Measurements from ENCODE around the gene LPCAT2. TPM values are rescaled to one million over a fixed set of nuclear protein-coding genes. Genes with fewer than 3 reads are reported as not detected.
A peak's percentile ranks its signal among the peaks of the same experiment; 100 is the strongest.

LPCAT2 gene
- total RNA-seq, 1 experiment from 2014 or later, result 10.7 TPM

- CTCF ChIA-PET, result interaction anchor here (0.6 to 1.5 kb wide), 3 partner anchors 13 to 1709 kb away, joined by 3 to 6 read pairs (median 5); no protein-coding TSS in a partner anchor
- BruUV-seq (replicated peaks), result no TSS peak
- H3K27me3 Mint-ChIP-seq (ENCODE audit: insufficient read depth, unreplicated experiment), result peaks cover 12% of the 10 kb centered on the region
Observed at GRCh38 chr16:55477736-55478135, 31.1 kb upstream of the LPCAT2 start.

GRCh38 chr16:55478827-55479429, 29.9 kb upstream of the LPCAT2 start, which contains the start of gene MMP2:
TSS of gene MMP2 (plus strand) at chr16:55479198. CDS start at chr16:55479480, 282 bp downstream.
- no peak for TF ChIP-seq CTCF (IDR thresholded peaks at IDR 0.05; ENCODE audit: unreplicated experiment)
- DNase-seq (ENCODE audit: unreplicated experiment), result no peak
- POLR2A ChIA-PET, result no interaction called here
- CTCF ChIA-PET, result no interaction called here
- intact Hi-C loops (cut with micrococcal nuclease), result no loop called here
- H3K27me3 Mint-ChIP-seq (ENCODE audit: insufficient read depth, unreplicated experiment), result peaks cover 12% of the 10 kb centered on the region
- H3K4me3 Mint-ChIP-seq (ENCODE audit: unreplicated experiment), result peak within 1 kb of the TSS; percentile 73
- no peaks in the 10 kb centered on the region for H3K9me3 Mint-ChIP-seq (ENCODE audit: unreplicated experiment)
- peak within 1 kb of the TSS; percentile 57 for H3K27ac Mint-ChIP-seq (ENCODE audit: low read depth, unreplicated experiment)
- no TSS peak for BruUV-seq (replicated peaks)
- peaks cover 33% of the 10 kb centered on the region for H3K4me1 Mint-ChIP-seq (ENCODE audit: insufficient read depth, unreplicated experiment)
- H3K36me3 Mint-ChIP-seq (ENCODE audit: insufficient read depth, unreplicated experiment), result no peaks in the 10 kb centered on the region

More at GRCh38 chr16:55477736-55478135, 31.1 kb upstream of the LPCAT2 start:
- no peak for TF ChIP-seq CTCF (IDR thresholded peaks at IDR 0.05; ENCODE audit: unreplicated experiment)
- H3K27ac Mint-ChIP-seq (ENCODE audit: low read depth, unreplicated experiment), result no peak overlapping the region
- peaks cover 38% of the 10 kb centered on the region for H3K4me1 Mint-ChIP-seq (ENCODE audit: insufficient read depth, unreplicated experiment)
- POLR2A ChIA-PET, result interaction anchor here (1.0 kb wide), 1 partner anchor 35 kb away, joined by 3 read pairs; no protein-coding TSS in a partner anchor
- no peaks in the 10 kb centered on the region for H3K9me3 Mint-ChIP-seq (ENCODE audit: unreplicated experiment)
- DNase-seq (ENCODE audit: unreplicated experiment), result no peak
- no peak overlapping the region for H3K4me3 Mint-ChIP-seq (ENCODE audit: unreplicated experiment)
- H3K36me3 Mint-ChIP-seq (ENCODE audit: insufficient read depth, unreplicated experiment), result no peaks in the 10 kb centered on the region
- intact Hi-C loops (cut with micrococcal nuclease), result no loop called here

GRCh38 chr16:55479430-55480140, 29.3 kb upstream of the LPCAT2 start:
- BruUV-seq (replicated peaks), result no TSS peak
- H3K27me3 Mint-ChIP-seq (ENCODE audit: insufficient read depth, unreplicated experiment), result peaks cover 12% of the 10 kb centered on the region
- DNase-seq (ENCODE audit: unreplicated experiment), result no peak
- ChIA-PET CTCF (interaction anchor here (0.6 to 2.2 kb wide), 5 partner anchors 8 to 234 kb away, joined by 3 to 8 read pairs (median 4); no protein-coding TSS in a partner anchor), POLR2A (interaction anchor here (1.0 to 2.1 kb wide), 3 partner anchors 8 to 23 kb away, joined by 3 to 4 read pairs (median 3); no protein-coding TSS in a partner anchor)
- no peak for TF ChIP-seq CTCF (IDR thresholded peaks at IDR 0.05; ENCODE audit: unreplicated experiment)
- H3K9me3 Mint-ChIP-seq (ENCODE audit: unreplicated experiment), result peaks cover 2% of the 10 kb centered on the region
- intact Hi-C loops (cut with micrococcal nuclease), result no loop called here
- peak overlapping the region; percentile 73 for H3K4me3 Mint-ChIP-seq (ENCODE audit: unreplicated experiment)
- no peaks in the 10 kb centered on the region for H3K36me3 Mint-ChIP-seq (ENCODE audit: insufficient read depth, unreplicated experiment)
- peaks cover 33% of the 10 kb centered on the region for H3K4me1 Mint-ChIP-seq (ENCODE audit: insufficient read depth, unreplicated experiment)
- H3K27ac Mint-ChIP-seq (ENCODE audit: low read depth, unreplicated experiment), result peak overlapping the region; percentile 57

- peak; percentile 83 for DNase-seq (ENCODE audit: unreplicated experiment)
- ChIA-PET POLR2A (interaction anchor here (1.0 to 2.1 kb wide), 3 partner anchors 9 to 22 kb away, joined by 3 to 4 read pairs (median 3); no protein-coding TSS in a partner anchor), CTCF (interaction anchor here (0.6 to 2.2 kb wide), 5 partner anchors 8 to 233 kb away, joined by 3 to 8 read pairs (median 4); no protein-coding TSS in a partner anchor)
- Mint-ChIP-seq H3K27me3 (ENCODE audit: insufficient read depth, unreplicated experiment) (peaks cover 12% of the 10 kb centered on the region), H3K27ac (ENCODE audit: low read depth, unreplicated experiment) (no peak overlapping the region), H3K36me3 (ENCODE audit: insufficient read depth, unreplicated experiment) (no peaks in the 10 kb centered on the region), H3K9me3 (ENCODE audit: unreplicated experiment) (peaks cover 7% of the 10 kb centered on the region), H3K4me1 (ENCODE audit: insufficient read depth, unreplicated experiment) (peaks cover 33% of the 10 kb centered on the region), H3K4me3 (ENCODE audit: unreplicated experiment) (peak overlapping the region; percentile 73)
- no TSS peak for BruUV-seq (replicated peaks)
- intact Hi-C loops (cut with micrococcal nuclease), result no loop called here
- TF ChIP-seq CTCF (IDR thresholded peaks at IDR 0.05; ENCODE audit: unreplicated experiment), result no peak
Observed at GRCh38 chr16:55480228-55480655, 28.6 kb upstream of the LPCAT2 start.
